ENCODE results near the gene GP5. TPM values are rescaled to one million over a fixed set of nuclear protein-coding genes. Genes with fewer than 3 reads are reported as not detected.

Gene GP5
- total RNA-seq, 1 experiment from 2014 or later: 0.15 TPM

GRCh38 chr3:194423317-194423716 is 24.3 kb upstream of the GP5 start:
- H3K27me3 ChIP-seq (ENCODE audit: insufficient read depth, low read length): no peaks in the 10 kb centered on the region
- intact Hi-C loops (cut with micrococcal nuclease): no loop called here
- BruUV-seq (replicated peaks): no TSS peak
- H3K36me3 ChIP-seq (ENCODE audit: control insufficient read depth in 1 of 2, insufficient read depth in 2 of 2, low read length in 2 of 2): peaks cover 26 to 52% of the 10 kb centered on the region in 2 experiments
- H3K79me2 ChIP-seq (ENCODE audit: insufficient read depth, low read length): peaks cover 5% of the 10 kb centered on the region; the same call in 1 of the 2 replicates
- ATAC-seq (no peak), DNase-seq (ENCODE audit: low read depth, low spot score) (no peak)
- ChIA-PET CTCF (no interaction called here), POLR2A (no interaction called here), RAD21 (ENCODE audit: low non-redundant PET in 1 of 2, low total read pairs in 2 of 2, uncharacterized antibody in 2 of 2, unreplicated experiment in 2 of 2) (no interaction called here)
- H3K9ac ChIP-seq (ENCODE audit: low read length): no peak overlapping the region
- H3K4me1 ChIP-seq (ENCODE audit: control insufficient read depth in 1 of 2, insufficient read depth in 2 of 2, low read length in 2 of 2): no peaks in the 10 kb centered on the region
- H3K9me2 ChIP-seq (ENCODE audit: insufficient read depth): no peaks in the 10 kb centered on the region
- no peaks in the 10 kb centered on the region for H3K9me3 ChIP-seq (ENCODE audit: control insufficient read depth in 1 of 2, insufficient read depth in 1 of 2, low read depth in 1 of 2, low read length in 2 of 2)
- no peak overlapping the region for H2AFZ ChIP-seq (ENCODE audit: low read depth, low read length, poor library complexity, severe bottlenecking)
- H3K27ac ChIP-seq (ENCODE audit: low read depth, low read length): no peak overlapping the region
- H4K20me1 ChIP-seq (ENCODE audit: insufficient read depth): 0 out of 2 replicates have a peak, but pooled peaks cover 6% of the 10 kb centered on the region
- TF ChIP-seq REST (IDR thresholded peaks at IDR 0.05; ENCODE audit: low read depth): no peak
- no peak for TF ChIP-seq RAD21 (IDR thresholded peaks at IDR 0.05; ENCODE audit: low read depth)
- TF ChIP-seq TCF7L2 (IDR thresholded peaks at IDR 0.05; ENCODE audit: borderline replicate concordance, extremely low read depth, insufficient read depth, insufficient read length): no peak
- no peak for TF ChIP-seq EGR1 (IDR thresholded peaks at IDR 0.05; ENCODE audit: low read depth)
- no peak for TF ChIP-seq FOSL1 (IDR thresholded peaks at IDR 0.05; ENCODE audit: low read depth)
- TF ChIP-seq ATF3 (IDR thresholded peaks at IDR 0.05): no peak
- TF ChIP-seq JUND (IDR thresholded peaks at IDR 0.05): no peak
- TF ChIP-seq EZH2phosphoT487 (IDR thresholded peaks at IDR 0.05; ENCODE audit: borderline replicate concordance): no peak
- no peak for TF ChIP-seq POLR2A (IDR thresholded peaks at IDR 0.05; ENCODE audit: borderline replicate concordance, extremely low read depth, insufficient read depth, insufficient read length)
- TF ChIP-seq ZBTB33 (IDR thresholded peaks at IDR 0.05; ENCODE audit: extremely low read depth, insufficient replicate concordance, low read length): no peak
- TF ChIP-seq ZNF274 (IDR thresholded peaks at IDR 0.05; ENCODE audit: low read depth, low read length): no peak
- TF ChIP-seq CBX3 (IDR thresholded peaks at IDR 0.05; ENCODE audit: low read depth): no peak
- TF ChIP-seq ELF1 (IDR thresholded peaks at IDR 0.05; ENCODE audit: borderline replicate concordance, low read depth): no peak
- TF ChIP-seq POLR2AphosphoS5 (IDR thresholded peaks at IDR 0.05; ENCODE audit: low read depth, low read length): no peak
- no peak for TF ChIP-seq YY1 (IDR thresholded peaks at IDR 0.05; ENCODE audit: extremely low read depth, insufficient replicate concordance, low read depth, low read length)
- no peak for TF ChIP-seq CEBPB (IDR thresholded peaks at IDR 0.05; ENCODE audit: low read depth)
- no peak overlapping the region for H3K4me3 ChIP-seq (replicated peaks in 1 of 2; ENCODE audit: low read depth in 1 of 2, low read length in 2 of 2)
- no peak overlapping the region for H3K4me2 ChIP-seq (ENCODE audit: low read length)
